ENCODE data around the gene TK2. TPM values are rescaled to one million over a fixed set of nuclear protein-coding genes. Genes with fewer than 3 reads are reported as not detected.

The TK2 gene
- total RNA-seq, 2 donors from 2014 or later = 23.1 to 26.0 TPM

- Histone ChIP-seq H3K36me3 (replicated peaks in 1 of 2; ENCODE audit: insufficient read depth in 1 of 2, low read depth in 2 of 2) (no peaks in the 10 kb centered on the region), H3K9me3 (no peaks in the 10 kb centered on the region), H3K27me3 (no peaks in the 10 kb centered on the region), H3K4me3 (peak within 1 kb of the TSS; percentile 12 to 53), H3K27ac (peak within 1 kb of the TSS; percentile 85 to 94 (median 89)), H3K4me1 (peaks cover 47% of the 10 kb centered on the region)
- intact Hi-C loops (cut with DNase I) = no loop called here
- WGBS, 2 donors = 7 to 9% methylated on average over 31 to 63 of the region's 63 CpGs
- peak in 1 of 7 experiments; percentile 0 for TF ChIP-seq CTCF (IDR thresholded peaks at IDR 0.05)
- peak; percentile 68 to 85 (median 84) for TF ChIP-seq POLR2A (IDR thresholded peaks at IDR 0.05)
- DNase-seq (peak; percentile 91 to 92 (median 92)), ATAC-seq (peak; percentile 87)
Measured at GRCh38 chr16:66552286-66553177, 2.6 kb upstream of the TK2 start, which contains the start of gene CKLF. TSS of gene CKLF (plus strand) at chr16:66552576. CDS start at chr16:66552716, 140 bp downstream.

GRCh38 chr16:66551788-66552285, 1.9 kb upstream of the TK2 start:
- intact Hi-C loops (cut with DNase I) = no loop called here
- Histone ChIP-seq H3K27ac (peak overlapping the region; percentile 85 to 94 (median 89)), H3K4me3 (peak overlapping the region; percentile 12 to 53), H3K9me3 (no peaks in the 10 kb centered on the region), H3K27me3 (no peaks in the 10 kb centered on the region), H3K4me1 (peaks cover 47% of the 10 kb centered on the region), H3K36me3 (replicated peaks in 1 of 2; ENCODE audit: insufficient read depth in 1 of 2, low read depth in 2 of 2) (no peaks in the 10 kb centered on the region)
- TF ChIP-seq CTCF (IDR thresholded peaks at IDR 0.05) (no peak), POLR2A (IDR thresholded peaks at IDR 0.05) (no peak)
- 38 to 41% methylated on average over 8 of the region's 8 CpGs for WGBS, 2 donors
- no peak for ATAC-seq
- DNase-seq = no peak

- TF ChIP-seq CTCF (IDR thresholded peaks at IDR 0.05) (peak in 4 of 7 experiments; percentile 9 to 31 (median 18)), POLR2A (IDR thresholded peaks at IDR 0.05) (no peak)
- intact Hi-C loops (cut with DNase I) = no loop called here
- Histone ChIP-seq H3K4me1 (peaks cover 47% of the 10 kb centered on the region), H3K4me3 (no peak overlapping the region), H3K27ac (peak overlapping the region in 3 of 4 donors; percentile 85 to 94 (median 90)), H3K36me3 (replicated peaks in 1 of 2; ENCODE audit: insufficient read depth in 1 of 2, low read depth in 2 of 2) (no peaks in the 10 kb centered on the region), H3K27me3 (no peaks in the 10 kb centered on the region), H3K9me3 (no peaks in the 10 kb centered on the region)
- ATAC-seq (no peak), DNase-seq (peak in 1 of 4 donors; percentile 44)
- 52 to 53% methylated on average over 6 of the region's 6 CpGs for whole genome bisulfite sequencing, 2 donors
Measured at GRCh38 chr16:66551348-66551759, 1.4 kb upstream of the TK2 start.

- intact Hi-C loops (cut with DNase I) = loop anchor here (10.0 kb wide), 1 partner anchor 64 kb away; no protein-coding TSS in a partner anchor
- ATAC-seq = no peak
- H3K4me3 ChIP-seq = no peak overlapping the region
- WGBS, 2 donors = 77 to 82% methylated on average over 9 of the region's 9 CpGs
- TF ChIP-seq POLR2A (IDR thresholded peaks at IDR 0.05) (no peak), CTCF (IDR thresholded peaks at IDR 0.05) (no peak)
- no peaks in the 10 kb centered on the region for H3K27me3 ChIP-seq
- peaks cover 46% of the 10 kb centered on the region for H3K4me1 ChIP-seq
- H3K9me3 ChIP-seq = no peaks in the 10 kb centered on the region
- no peak for DNase-seq
- H3K36me3 ChIP-seq (replicated peaks in 1 of 2; ENCODE audit: insufficient read depth in 1 of 2, low read depth in 2 of 2) = no peaks in the 10 kb centered on the region
- H3K27ac ChIP-seq = peak overlapping the region; percentile 72 to 98 (median 94)
Measured at GRCh38 chr16:66548868-66549267, 1.1 kb downstream of the TK2 start.
